Body of pancreas (tissue), 4 donors: ENCODE data around the gene POU3F3. TPM values are rescaled to one million over a fixed set of nuclear protein-coding genes. Genes with fewer than 3 reads are reported as not detected.

Experiments
- ATAC-seq: fragments of 150-250 bp; one replicate; pipeline ENCODE4 v1.9.1; 2016
- DNase-seq, 4 donors: peaks; one replicate each; pipeline ENCODE4 v3.0.0-alpha.2; 2019
- H3K27ac ChIP-seq, 4 donors: fragments of 200-600 bp; sonication (generic); 1 replicate in 3 of 4; 2 replicates in 1 of 4; pipeline versions ENCODE4 v1.5.1 to v1.6.1; 2016 to 2019; ENCODE audit warnings: mild to moderate bottlenecking in 1 of 4, mixed read lengths in 1 of 4, moderate library complexity in 1 of 4
- H3K27me3 ChIP-seq, 2 donors: fragments of 200-600 bp; sonication (generic); one replicate each; pipeline ENCODE4 v1.6.0; 2016; ENCODE audit warnings: mild to moderate bottlenecking in 1 of 2
- H3K36me3 ChIP-seq, 2 donors: fragments of 200-600 bp; sonication (generic); replicated peaks in 1 of 2; 2 replicates each; pipeline ENCODE4 v1.5.1; 2016; ENCODE audit warnings: low read depth in 2 of 2; ENCODE audit not compliant: insufficient read depth in 1 of 2
- H3K4me1 ChIP-seq: fragments of 200-600 bp; sonication (generic); one replicate; pipeline ENCODE4 v1.6.0; 2016
- H3K4me3 ChIP-seq, 2 donors: fragments of 200-600 bp; sonication (generic); 1 replicate in 1 of 2; 2 replicates in 1 of 2; pipeline ENCODE4 v1.5.1; 2016 to 2019
- H3K9me3 ChIP-seq, 3 donors: fragments of 200-600 bp; sonication (generic); 1 replicate in 2 of 3; 2 replicates in 1 of 3; pipeline ENCODE4 v1.5.1; 2016
- CTCF ChIP-seq, 7 experiments: fragments of 450-650 bp in 4 of 7; fragments of 200-600 bp in 3 of 7; sonication (generic) in 3 of 7; IDR thresholded peaks; one replicate each; pipeline ENCODE4 v1.5.1; 2016 to 2019; ENCODE audit warnings: antibody characterized with exemption in 7 of 7
- POLR2A ChIP-seq, 3 donors: fragments of 450-650 bp; IDR thresholded peaks; one replicate each; pipeline ENCODE4 v1.6.1; 2016; ENCODE audit warnings: antibody characterized with exemption in 3 of 3, mild to moderate bottlenecking in 2 of 3
- WGBS, 2 donors: methylation state at CpG; one replicate each; pipeline ENCODE4 v1.1.5; 2017; 5-methylcytosine and 5-hydroxymethylcytosine counted together
- intact Hi-C: fragments of 100-400 bp; cut with DNase I; formaldehyde crosslinking; loops from one replicate; pipeline ENCODE4 v1.15.1; 2023
- total RNA-seq, 2 donors: library from RNA; depleted of rRNA; stranded (reverse); fragments of >200 nt; gene quantifications; one replicate each; pipeline ENCODE4 v1.1.0, GENCODE V29; 2016

POU3F3 gene
- total RNA-seq, 2 donors from 2014 or later: not detected

DNA sequence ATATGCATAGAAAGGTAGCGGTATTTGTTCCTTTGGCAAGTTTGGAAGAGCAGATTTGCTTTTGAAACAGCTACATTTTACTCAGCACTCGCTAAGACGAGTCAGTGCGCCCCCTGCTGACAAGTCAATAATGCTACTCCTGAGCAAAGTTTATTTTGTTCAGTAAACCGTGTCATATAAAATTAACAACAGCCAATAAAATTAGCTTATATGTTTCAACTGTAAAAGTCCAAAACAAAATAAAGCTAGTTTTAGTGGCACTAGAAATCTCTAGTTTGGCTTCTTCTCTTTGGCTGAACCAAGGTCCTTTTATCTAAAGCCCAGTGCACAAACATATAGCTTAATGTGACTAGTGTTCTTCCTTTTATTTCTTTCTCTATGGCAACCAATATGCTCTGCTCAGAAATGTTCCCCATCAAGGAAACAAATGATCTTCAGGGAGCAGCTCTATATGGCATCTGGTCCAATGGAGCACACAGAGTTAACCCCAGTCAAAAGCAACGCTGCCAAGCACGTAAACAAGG is 4.2 kb upstream of the POU3F3 start:
- Histone ChIP-seq H3K4me1 (peaks cover 22% of the 10 kb centered on the region), H3K27ac (no peak overlapping the region), H3K36me3 (no peaks in the 10 kb centered on the region), H3K4me3 (no peak overlapping the region), H3K27me3 (peaks cover 0 to 56% of the 10 kb centered on the region in 2 donors), H3K9me3 (no peaks in the 10 kb centered on the region)
- intact Hi-C loops: no loop called here
- TF ChIP-seq POLR2A (IDR thresholded peaks at IDR 0.05): no peak
- TF ChIP-seq CTCF (IDR thresholded peaks at IDR 0.05): peak; percentile 59 to 82 (median 69)
- ATAC-seq (peak; percentile 54), DNase-seq (peak; percentile 47 to 69 (median 66))
- 3 to 9% methylated on average over 7 of the region's 7 CpGs for WGBS, 2 donors

DNA sequence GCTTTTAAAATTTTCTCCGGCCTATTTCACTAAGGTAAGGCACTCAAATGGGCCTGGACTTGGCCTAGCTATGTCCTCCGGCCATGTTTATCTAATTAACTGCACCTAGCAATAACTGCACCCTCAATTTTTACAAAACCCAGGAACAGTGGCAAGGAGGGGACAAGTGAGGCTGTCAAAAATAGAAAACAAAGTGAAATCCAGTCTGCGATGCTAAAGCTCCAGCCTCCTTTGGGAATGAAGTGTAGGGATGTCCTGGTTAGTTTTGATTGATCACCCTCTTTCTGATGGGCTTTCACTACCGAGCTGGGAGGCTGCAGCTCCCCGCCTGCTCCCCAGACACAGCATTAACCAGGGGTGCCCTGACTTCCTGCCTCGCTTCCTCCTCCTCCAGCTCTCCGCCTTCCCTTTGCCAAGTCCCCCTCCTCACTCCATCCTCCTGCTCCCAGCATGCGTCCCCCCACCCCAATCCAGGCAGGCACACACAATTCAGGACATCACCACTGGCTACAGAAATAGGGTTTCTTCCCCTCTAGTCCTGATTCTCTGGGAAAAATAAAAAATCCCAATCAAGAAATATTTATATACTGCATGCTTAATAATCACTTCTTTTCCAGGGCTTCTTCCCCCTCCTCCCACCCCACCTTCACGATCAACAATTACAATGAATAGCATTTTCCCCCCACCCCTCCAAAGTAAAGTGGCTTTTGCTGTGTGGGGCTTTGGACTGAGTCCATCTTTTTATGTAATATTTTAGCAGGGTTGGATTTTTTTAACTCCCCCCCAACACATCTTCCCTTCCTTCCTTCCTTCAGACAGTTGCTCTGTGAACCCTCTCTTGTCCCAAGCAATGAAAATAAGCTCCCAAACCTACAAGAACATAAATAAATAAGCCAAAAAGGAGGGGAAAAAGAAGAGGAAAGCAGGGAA is 3.3 kb upstream of the POU3F3 start:
- Histone ChIP-seq H3K27me3 (peaks cover 0 to 50% of the 10 kb centered on the region in 2 donors), H3K4me3 (no peak overlapping the region), H3K4me1 (peaks cover 19% of the 10 kb centered on the region), H3K9me3 (no peaks in the 10 kb centered on the region), H3K36me3 (no peaks in the 10 kb centered on the region), H3K27ac (no peak overlapping the region)
- DNase-seq: no peak
- ATAC-seq: no peak
- intact Hi-C loops: no loop called here
- no peak for TF ChIP-seq CTCF (IDR thresholded peaks at IDR 0.05)
- TF ChIP-seq POLR2A (IDR thresholded peaks at IDR 0.05): no peak
- 6 to 15% methylated on average over 9 of the region's 9 CpGs for WGBS, 2 donors

DNA sequence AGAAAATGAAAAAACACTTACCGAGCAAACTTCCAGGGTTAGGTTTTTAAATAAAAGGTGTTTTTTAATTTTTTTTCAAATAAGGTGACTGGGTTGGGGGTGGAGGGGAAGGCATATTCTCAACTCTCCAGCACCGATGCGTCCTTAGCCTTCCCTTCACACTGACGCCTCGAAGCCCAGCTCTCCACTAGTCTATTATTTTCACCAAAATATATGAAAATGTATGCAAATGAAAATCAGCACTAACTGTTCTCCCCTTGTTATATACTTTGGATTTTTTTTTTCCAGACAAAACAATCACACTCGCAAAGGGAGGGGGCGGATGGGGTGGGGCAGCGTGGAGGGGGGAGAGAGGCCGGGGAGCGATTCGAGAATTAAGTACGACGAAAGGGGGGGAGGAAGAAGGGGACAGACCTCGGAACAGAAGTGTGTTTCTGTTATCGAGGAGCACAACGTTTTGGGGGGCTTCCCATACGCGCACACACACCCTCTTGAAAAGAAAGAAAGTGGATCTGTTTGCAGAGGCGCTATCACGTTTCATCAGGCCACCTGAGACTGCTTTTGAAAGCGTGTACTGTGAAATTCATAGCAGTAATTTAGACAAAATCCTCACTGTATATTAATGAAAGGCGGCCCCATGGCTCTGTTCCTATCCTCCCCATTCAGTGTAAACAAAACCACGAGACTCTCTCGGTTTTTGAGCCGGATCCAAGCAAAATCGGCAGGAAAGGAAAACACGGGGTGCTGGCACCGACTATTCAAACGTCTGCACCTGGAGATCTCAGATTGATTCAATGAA is 2.4 kb upstream of the POU3F3 start:
- no peaks in the 10 kb centered on the region for H3K36me3 ChIP-seq
- intact Hi-C loops: no loop called here
- no peak for TF ChIP-seq POLR2A (IDR thresholded peaks at IDR 0.05)
- no peak for TF ChIP-seq CTCF (IDR thresholded peaks at IDR 0.05)
- no peak for DNase-seq
- no peaks in the 10 kb centered on the region for H3K9me3 ChIP-seq
- no peak overlapping the region for H3K4me3 ChIP-seq
- WGBS, 2 donors: 2 to 5% methylated on average over 29 of the region's 29 CpGs
- peaks cover 0 to 51% of the 10 kb centered on the region in 2 donors for H3K27me3 ChIP-seq
- no peak for ATAC-seq
- H3K27ac ChIP-seq: no peak overlapping the region
- H3K4me1 ChIP-seq: peaks cover 24% of the 10 kb centered on the region

GRCh38 chr2:104852090-104852666 is 1.7 kb upstream of the POU3F3 start:
- peaks cover 29% of the 10 kb centered on the region for H3K4me1 ChIP-seq
- H3K9me3 ChIP-seq: no peaks in the 10 kb centered on the region
- TF ChIP-seq CTCF (IDR thresholded peaks at IDR 0.05): no peak
- no peak for TF ChIP-seq POLR2A (IDR thresholded peaks at IDR 0.05)
- H3K4me3 ChIP-seq: peak overlapping the region in 1 of 2 donors; percentile 17
- no peaks in the 10 kb centered on the region for H3K36me3 ChIP-seq
- 4 to 5% methylated on average over 25 to 33 of the region's 39 CpGs for WGBS, 2 donors
- no peak for DNase-seq
- no peak overlapping the region for H3K27ac ChIP-seq
- H3K27me3 ChIP-seq: peaks cover 0 to 54% of the 10 kb centered on the region in 2 donors
- intact Hi-C loops: no loop called here
- peak; percentile 18 for ATAC-seq
